ENCODE data around the gene RETN.
"Not testable (repeated sequence)": the region's sequence is repeated elsewhere in the genome, so short reads cannot be mapped to it uniquely, and the experiment has no call there.

The RETN gene

DNA sequence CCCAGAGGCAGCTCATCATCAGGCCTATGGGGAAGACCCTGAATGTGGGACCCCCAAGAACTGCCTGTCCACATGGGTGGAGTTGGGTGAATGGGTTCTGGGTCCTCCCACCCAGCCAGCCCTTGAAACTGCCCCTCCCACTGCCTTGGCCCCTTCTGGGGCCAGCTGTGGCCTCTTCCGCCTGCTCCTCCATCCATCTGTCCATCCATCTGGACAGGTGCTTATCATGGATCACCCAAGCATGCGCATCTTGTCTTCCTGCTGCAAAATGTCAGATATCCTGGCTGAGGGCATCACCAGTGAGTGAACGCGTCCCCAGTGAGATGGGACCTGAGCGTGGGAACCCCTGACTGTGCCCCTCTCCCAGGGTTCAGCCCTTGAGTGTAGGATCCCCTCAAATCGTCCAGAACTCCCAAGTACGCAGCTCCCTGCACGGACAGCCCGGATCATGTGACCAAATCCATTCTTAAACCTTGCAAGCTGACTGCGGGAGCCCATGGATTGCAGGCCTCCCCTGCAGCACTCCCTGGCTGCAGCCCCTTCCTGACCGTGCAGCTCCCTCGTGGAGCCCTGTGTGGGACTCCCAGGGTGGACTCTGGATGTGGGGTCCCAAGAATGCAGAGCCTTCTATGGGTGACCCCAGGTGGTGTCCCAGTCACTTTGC lies 29.9 kb upstream of the RETN start:
- peak; percentile 5 for DNase-seq

DNA sequence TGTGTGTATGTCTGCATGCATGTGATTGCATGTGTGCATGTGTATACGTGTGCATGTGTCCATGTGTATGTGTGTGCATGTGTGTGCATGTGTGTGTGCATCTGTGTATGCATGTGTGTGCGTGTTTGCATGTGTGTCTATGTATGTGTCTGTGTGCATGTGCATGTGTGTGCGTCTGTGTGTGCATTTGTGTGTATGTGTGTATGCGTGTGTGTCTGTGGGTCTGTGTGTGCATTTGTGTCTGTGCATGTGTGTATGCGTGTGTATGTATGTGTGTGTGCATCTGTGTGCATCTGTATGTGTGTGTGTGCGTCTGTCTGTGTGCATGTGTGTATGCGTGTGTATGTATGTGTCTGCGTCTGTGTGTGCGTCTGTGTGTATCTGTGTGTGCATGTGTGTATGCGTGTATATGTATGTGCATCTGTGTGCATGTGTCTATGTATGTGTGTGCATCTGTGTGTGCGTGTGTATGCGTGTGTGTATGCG lies 28.9 kb upstream of the RETN start:
- no peak for DNase-seq

DNA sequence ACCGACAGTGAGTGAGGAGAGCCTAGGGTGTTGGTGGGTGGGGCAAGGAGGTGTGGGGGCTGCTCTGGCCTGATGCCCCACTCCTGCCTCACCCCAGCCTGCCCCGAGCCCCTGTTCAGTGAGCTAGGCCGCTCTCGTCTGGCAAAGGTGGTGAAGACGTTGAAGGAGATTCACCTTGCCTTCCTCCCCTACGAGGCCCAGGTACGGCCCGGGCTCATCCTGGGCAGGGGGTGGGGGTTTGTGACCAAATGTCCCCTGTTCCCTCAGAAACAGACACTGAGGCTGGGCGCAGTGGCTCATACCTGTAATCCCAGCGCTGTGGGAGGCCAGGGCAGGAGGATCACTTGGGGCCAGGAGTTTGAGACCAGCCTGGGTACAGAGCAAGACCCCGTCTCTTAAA lies 28.0 kb upstream of the RETN start:
- DNase-seq, result no peak

DNA sequence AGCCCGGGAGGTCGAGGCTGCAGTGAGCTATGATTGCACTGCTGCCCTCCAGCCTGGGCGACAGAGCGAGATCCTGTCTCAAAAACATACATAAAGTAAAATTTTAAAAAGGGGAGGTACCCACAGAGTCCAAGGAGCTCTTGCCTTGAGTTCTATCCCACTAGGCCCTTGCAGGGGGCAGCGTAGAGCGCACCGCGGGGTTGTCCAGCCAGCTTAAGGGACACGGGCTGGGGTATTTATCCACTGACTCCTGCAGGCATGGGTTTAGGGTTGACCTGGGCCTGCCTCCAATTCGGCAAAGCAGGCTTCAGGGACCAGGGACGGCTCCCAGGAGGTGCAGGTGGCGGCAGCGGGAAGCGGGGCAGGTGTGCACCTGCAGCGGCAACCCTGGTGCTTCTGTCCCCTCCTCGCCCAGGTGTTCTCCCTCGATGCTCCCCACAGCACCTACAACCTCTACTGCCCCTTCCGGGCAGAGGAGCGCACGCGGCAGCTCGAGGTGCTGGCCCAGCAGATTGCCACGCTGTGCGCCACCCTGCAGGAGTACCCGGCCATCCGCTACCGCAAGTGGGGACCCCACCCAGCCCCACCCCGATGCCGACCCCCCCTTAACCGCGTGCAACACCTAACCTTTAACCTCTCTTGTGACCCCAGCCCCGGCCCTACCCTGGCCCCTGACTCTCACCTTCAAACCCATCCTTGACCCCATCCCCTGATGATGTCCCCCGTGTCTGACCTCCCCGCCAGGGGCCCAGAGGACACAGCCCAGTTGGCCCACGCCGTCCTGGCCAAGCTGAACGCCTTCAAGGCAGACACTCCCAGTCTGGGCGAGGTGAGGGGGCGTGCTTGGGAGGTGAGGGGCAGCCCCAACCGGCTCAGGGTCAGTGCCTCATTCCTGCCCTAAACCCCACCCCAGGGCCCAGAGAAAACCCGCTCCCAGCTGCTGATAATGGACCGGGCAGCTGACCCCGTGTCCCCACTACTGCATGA lies 27.3 kb upstream of the RETN start:
- no peak for DNase-seq

DNA sequence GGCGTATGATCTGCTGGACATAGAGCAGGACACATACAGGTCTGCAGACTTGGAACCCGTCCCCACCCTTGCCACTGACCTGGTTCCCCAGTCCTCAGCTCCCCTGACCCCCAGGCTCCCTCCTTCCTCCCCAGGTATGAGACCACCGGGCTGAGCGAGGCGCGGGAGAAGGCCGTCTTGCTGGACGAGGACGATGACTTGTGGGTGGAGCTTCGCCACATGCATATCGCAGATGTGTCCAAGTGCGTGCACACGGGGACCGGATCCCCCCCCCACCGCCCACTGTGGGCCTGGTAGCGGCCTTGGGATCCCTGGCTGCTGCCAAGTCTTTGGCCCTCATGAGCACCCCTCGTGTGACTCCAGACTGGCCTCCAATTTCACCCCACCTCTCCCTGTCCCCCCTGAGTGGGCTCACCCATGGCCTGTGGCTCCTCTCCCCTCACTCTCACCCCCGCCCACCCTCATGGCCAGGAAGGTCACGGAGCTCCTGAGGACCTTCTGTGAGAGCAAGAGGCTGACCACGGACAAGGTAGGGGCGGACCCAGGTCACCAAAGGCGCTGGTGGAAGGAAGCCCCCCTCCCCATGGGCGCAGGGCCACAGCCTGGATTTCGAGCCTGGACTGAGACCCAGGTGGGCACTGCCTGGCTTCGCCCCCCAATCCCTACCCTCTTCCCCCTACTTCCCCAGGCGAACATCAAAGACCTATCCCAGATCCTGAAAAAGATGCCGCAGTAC lies 26.4 kb upstream of the RETN start:
- no peak for DNase-seq

DNA sequence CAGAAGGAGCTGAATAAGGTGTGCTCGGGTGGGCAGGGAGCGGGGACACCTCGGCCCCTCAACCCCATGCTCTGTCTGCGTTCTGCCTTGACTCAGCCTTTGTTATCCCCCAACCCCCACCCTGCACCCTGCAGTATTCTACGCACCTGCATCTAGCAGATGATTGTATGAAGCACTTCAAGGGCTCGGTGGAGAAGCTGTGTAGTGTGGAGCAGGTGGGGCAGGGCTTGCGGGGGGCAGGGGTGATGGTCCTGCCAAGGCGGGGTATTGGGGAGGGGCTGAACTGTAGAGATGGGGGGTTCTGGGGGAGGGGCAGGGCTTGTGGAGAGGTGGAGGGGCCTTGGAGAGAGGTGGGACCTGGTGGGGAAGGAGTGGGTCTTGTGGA lies 25.8 kb upstream of the RETN start:
- DNase-seq, result no peak

DNA sequence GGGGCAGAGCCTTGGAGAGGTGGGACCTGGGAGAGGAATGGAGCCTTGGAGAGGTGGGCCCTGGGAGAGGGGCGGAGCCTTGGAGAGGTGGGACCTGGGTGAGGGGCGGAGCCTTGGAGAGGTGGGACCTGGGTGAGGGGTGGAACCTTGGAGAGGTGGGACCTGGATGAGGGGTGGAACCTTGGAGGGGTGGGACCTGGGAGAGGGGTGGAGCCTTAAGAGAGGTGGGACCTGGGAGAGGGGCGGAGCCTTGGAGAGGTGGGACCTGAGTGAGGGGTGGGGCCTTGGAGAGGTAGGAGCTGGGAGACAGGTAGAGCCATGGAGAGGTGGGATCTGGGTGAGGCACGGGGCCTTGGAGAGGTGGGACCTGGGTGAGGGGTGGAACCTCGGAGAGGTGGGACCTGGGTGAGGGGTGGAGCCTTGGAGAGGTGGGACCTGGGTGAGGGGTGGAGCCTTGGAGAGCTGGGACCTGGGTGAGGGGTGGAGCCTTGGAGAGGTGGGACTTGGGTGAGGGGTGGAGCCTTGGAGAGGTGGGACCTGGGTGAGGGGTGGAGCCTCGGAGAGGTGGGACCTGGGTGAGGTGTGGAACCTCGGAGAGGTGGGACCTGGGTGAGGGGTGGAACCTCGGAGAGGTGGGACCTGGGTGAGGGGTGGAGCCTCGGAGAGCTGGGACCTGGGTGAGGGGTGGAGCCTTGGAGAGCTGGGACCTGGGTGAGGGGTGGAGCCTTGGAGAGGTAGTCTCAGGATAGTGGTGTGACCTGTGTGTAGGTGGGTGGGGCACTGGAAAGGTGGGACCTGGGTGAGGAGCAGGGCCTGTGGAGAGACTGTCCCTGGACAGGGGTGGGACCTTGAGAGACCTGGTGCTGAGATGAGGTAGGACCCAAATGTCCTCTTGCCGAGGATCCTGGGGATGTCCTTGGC lies 25.0 kb upstream of the RETN start:
- DNase-seq, result not testable (repeated sequence)

DNA sequence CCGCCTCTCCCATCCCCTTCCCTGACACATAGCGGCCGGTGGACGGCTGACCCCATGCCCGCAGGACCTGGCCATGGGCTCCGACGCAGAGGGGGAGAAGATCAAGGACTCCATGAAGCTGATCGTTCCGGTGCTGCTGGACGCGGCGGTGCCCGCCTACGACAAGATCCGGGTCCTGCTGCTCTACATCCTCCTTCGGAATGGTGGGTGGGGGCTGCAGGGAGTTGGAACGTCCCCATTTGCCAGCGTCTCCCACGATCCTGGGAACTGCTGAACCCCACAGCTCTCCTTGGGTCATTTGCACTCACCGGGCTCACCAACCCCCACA lies 24.3 kb upstream of the RETN start:
- DNase-seq, result no peak

DNA sequence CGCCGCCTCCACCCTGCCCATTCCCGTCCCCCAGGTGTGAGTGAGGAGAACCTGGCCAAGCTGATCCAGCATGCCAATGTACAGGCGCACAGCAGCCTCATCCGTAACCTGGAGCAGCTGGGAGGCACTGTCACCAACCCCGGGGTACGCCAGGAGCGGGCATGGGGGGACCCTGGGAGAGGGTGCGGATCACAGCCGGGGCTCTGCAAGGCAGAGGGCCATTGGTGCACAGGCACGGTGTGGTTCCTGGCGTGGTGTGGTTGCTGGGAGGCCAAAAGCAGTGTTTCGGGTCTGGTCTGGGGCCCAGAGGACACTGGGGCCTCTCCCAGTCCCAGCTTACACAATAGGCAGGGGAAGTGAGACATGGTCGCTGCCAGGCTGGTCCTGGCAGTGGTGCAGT lies 23.7 kb upstream of the RETN start:
- DNase-seq, result no peak

DNA sequence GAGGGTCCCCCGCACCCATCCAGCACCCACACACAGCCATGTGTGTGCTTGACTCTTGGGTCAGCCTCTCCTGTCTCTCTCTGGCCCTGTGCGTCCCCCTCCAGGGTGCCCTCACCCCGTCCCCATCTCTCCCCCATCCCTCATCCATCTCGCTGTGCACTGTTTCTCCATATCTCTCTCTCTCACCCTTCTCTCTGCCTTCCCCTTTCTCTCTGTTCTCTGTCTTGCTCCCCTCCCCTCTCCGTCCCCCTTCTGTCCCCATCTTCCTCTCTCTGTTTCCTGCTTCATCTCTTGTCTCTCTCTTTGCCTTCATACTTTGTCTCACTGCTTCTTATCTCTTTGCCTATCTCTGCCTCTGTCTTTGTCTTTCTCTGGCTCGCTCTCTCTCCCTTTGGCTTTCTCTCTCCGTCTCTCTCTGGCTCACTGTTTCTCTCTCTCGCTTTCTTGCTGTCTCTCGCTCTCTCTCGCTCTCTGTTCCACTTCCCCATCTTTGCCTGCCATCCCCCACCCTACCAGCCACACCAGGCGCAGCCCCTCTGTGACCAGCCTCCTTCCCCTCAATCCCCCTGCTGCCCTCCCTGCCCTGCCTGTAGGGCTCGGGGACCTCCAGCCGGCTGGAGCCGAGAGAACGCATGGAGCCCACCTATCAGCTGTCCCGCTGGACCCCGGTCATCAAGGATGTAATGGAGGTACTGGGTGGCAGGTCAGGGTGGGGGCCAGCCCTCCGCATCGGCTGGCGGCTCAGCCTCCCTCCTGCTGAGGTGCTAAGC lies 23.0 kb upstream of the RETN start:
- DNase-seq, result no peak

DNA sequence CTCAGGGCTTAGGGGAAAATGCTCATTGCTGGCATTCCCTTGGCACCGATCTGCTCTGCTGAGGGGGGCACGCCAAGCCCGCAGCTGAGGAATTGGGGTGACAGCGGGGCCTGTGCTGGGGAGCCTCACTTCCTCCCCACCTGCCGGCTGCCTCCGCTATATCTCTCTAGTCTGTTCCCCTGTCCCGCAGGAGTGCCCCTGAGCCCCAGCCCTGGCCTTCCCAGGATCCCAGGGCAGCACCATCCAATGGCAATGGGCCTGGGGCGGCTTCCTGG lies 22.5 kb upstream of the RETN start:
- DNase-seq, result no peak

DNA sequence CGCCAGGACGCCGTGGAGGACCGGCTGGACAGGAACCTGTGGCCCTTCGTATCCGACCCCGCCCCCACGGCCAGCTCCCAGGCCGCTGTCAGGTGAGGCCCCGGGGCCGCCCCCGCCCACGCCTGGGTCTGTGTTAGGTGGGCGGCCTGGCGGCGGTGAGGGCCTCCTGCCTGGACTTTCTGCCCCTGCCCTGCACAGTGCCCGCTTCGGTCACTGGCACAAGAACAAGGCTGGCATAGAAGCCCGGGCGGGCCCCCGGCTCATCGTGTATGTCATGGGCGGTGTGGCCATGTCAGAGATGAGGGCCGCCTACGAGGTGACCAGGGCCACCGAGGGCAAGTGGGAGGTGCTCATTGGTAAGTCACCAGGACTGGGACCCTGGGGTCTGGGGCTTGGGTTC lies 21.7 kb upstream of the RETN start:
- DNase-seq, result no peak

DNA sequence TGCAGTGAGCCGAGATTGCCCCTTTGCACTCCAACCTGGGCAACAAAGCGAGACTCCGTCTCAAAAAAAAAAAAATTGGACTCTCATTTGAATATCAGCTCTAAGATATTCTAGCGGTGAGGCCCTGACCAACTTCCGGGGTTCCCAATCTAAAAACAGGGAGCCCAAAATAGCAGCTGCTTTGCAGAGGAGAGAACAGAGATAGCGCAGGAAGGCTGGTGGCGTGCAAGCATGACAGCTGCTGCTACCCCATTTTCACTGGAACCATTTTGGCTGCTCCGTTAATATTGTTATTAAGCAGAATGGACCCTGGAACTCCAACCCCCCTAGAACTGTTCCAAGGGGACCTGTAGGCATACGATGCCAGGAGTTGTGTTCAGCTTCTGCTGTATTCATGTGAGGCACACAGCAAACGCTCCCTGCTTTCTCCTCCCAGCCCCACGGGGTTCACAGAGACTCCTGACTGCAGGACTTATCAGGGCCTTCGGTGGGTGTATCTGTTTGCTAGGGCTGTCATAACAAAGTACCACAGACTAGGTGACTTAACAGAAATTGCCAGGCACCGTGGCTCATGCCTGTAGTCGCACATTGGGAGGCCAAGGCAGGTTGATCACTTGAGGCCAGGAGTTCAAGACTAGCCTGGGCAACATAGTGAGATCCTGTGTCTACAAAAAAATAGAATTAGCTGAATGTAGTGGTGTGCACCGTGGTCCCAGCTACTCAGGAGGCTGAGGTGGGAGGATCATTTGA lies 20.4 kb upstream of the RETN start:
- DNase-seq, result no peak

DNA sequence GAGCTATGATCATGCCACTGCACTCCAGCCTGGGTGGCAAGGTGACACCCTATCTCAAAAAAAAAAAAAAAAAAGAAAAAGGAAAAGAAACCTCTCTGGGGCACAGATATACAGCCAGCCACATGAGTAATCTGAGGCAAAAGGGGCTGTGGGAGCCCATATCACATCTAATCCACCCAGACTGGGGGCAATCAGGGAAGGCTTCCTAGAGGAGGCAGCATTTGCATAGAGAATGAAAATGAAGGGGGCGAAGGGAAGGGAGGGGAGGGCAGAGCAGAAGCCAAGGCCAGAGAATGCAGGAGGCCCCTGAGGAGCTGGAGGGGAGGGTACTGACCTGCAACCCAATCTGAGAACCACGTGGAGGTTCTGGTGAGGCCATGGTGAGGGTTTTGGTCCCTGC lies 18.7 kb upstream of the RETN start:
- DNase-seq, result no peak

DNA sequence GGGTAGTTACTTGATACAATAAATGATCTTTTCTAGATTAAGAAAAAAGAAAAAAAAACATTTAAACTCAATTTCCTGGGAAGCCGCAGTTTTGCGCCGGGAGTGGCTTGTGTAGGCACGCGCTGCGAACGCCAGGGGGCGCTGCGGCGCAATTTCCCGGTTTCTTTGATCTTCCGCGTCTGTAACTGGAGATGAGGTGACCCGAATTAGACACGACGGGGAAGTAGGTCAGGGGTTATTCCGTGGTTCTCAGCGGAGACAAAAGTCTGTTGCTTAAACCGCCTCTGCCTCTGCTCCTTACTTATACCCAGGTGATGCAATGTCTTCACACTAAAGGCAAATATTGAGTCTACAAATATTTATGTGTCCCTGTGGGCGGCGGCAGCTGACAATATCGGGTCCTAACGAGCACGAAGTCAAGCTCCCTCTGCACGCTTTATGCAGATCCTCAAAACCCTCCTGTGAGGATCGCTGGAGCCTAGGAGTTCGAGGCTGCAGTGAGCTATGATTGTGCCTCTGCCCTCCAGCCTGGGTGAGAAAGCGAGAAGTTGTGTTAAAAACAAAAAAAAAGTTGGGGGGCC lies 16.7 kb upstream of the RETN start:
- DNase-seq, result peak; percentile 51

DNA sequence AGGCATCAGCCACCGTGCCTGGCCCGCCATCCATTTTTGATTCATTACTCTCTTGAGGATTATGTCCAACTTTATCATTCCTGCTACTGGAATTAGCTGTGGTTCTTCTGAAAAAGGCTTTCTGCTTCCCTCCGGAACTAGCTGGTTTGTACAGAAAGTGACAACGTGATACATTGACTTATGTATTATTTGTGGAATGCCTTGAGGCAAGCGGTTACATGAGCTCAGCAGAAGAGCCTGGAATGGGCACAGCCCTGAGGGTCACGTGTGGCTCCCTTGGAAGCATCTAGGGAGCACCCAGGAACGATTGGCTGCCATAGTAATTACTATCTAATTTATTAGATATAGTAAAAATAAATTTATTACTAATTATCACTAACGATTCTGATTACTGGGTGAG lies 14.4 kb upstream of the RETN start:
- no peak for DNase-seq

DNA sequence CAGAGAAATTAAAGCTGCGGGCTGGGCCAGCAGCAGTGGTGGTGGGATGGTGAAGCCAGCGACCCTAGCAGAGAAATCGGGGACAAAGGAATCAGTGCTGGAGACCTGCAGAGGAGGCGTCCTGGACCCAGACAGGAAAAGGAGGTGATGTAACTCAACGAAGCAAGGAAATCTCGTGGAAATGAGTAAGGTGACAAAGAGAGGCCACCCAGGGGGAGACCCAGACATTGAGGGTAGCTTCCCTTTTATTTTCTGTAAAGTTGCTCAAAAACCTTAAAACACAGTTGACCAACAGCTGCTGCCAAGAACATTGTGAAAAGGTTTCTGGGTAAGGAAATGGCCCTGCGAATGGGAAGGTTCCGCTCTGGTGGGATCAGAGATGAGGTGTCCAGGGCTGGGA lies 13.3 kb upstream of the RETN start:
- no peak for DNase-seq

DNA sequence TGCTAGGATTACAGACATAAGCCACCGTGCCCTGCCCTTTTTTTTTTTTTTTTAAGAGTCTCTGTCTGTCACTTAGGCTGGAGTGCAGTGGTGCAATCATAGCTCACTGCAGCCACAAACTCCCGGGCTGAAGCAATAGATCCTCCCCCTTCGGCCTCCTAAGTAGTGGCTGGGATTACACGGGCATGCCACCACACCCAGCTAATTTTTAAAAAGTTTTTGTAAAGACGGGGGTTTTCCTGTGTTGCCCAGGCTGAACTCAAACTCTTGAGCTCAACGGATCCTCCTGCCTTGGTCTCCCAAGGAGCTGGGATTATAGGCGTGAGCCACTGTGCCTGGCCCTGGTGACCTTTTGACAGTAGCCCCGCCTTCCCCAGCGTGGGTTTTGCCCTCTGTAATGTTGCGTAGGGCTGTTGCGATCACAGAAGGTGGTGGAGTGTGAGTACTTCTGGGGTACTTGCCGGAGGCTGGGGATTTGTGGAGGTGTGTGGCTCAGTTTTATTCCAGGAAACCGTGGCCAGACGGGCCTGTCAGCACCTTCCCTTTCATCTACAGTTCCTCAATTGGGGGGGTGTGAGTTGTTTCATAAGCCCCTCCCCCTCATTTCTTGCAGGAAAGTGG lies 11.6 kb upstream of the RETN start:
- no peak for DNase-seq

DNA sequence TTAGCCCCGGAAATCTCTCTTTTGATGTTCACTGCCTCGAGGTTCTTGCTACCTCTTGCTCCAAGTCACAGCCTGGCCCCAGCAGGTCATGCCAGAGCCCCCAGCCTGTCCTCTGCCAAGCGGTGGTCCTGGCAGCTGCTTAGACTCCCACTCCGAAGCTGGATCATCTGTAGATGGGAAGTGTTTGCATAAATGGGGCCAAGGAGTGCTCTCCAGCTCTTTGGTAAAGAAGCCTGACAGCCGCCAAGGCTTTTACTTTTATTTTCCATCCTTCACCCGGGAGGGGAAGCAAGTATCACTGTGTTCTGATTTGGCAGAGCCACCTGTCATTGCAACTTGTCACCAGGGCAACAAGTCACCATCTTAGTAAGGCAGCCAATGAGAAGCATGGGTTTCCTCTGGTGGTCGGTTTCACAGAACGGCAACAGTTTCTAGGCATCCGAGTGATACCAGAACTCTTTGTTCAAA lies 10.6 kb upstream of the RETN start:
- DNase-seq, result no peak

All from NCI-H2171 (cell line).